Keratinocyte (primary cell): ENCODE data around the gene CXCL8.

Experiments
- CTCF ChIP-seq, 3 experiments: IDR thresholded peaks in 1 of 3; conservative IDR thresholded peaks in 1 of 3; optimal IDR thresholded peaks in 1 of 3; 2 replicates in 2 of 3; 3 replicates in 1 of 3; pipeline versions ENCODE3 to v1.5.1; 2011; ENCODE audit warnings: low read length in 3 of 3, mild to moderate bottlenecking in 3 of 3, moderate library complexity in 2 of 3, control low read depth in 1 of 3, inconsistent platforms in 1 of 3; ENCODE audit not compliant: insufficient read depth in 2 of 3; ENCODE audit errors: extremely low read depth in 1 of 3
- EZH2 ChIP-seq: IDR thresholded peaks from one replicate; pipeline ENCODE4 v1.6.1; 2012; ENCODE audit warnings: inconsistent platforms, mild to moderate bottlenecking, low read length, moderate library complexity

- no peak for TF ChIP-seq EZH2
- TF ChIP-seq CTCF (optimal IDR thresholded peaks at IDR 0.05 in 1 of 3, IDR thresholded peaks at IDR 0.05 in 1 of 3, conservative IDR thresholded peaks at IDR 0.05 in 1 of 3; ENCODE audit: extremely low read depth in 1 of 3, insufficient read depth in 2 of 3, low read length in 3 of 3) = no peak
Observed at GRCh38 chr4:73728091-73728741, 12.2 kb upstream of the CXCL8 start.
